OCI-LY1 (cell line): ENCODE results near the gene CAPN15.
"Not testable (repeated sequence)": the region's sequence is repeated elsewhere in the genome, so short reads cannot be mapped to it uniquely, and the experiment has no call there.

Experiments
- H2AFZ ChIP-seq: fragments of 200-600 bp; sonication (generic), shearing (Covaris generic); 2 replicates; pipeline ENCODE4 v1.6.0; 2014; ENCODE audit warnings: antibody characterized with exemption, mild to moderate bottlenecking, low read length
- H3F3A ChIP-seq: fragments of 200-600 bp; sonication (generic), shearing (Covaris generic); 2 replicates; pipeline ENCODE4 v1.6.0; 2014; ENCODE audit warnings: mild to moderate bottlenecking, antibody characterized with exemption, low read length, moderate library complexity; ENCODE audit not compliant: insufficient read depth
- H3K27ac ChIP-seq: fragments of 200-600 bp; sonication (generic); 2 replicates; pipeline ENCODE4 v1.5.1; 2014; ENCODE audit warnings: low read length, mixed run types, mild to moderate bottlenecking, low read depth; ENCODE audit not compliant: poor library complexity, severe bottlenecking
- H3K27me3 ChIP-seq: fragments of 200-600 bp; sonication (generic); 2 replicates; pipeline ENCODE4 v1.6.0; 2014; ENCODE audit warnings: antibody characterized with exemption, mild to moderate bottlenecking, low read length, moderate library complexity; ENCODE audit not compliant: insufficient read depth
- H3K36me3 ChIP-seq: fragments of 200-600 bp; sonication (generic); 2 replicates; pipeline ENCODE4 v1.6.1; 2014; ENCODE audit warnings: mild to moderate bottlenecking, antibody characterized with exemption, low read length, moderate library complexity, mixed read lengths; ENCODE audit not compliant: insufficient read depth
- H3K4me1 ChIP-seq: fragments of 200-600 bp; sonication (generic); 2 replicates; pipeline ENCODE4 v1.5.1; 2014; ENCODE audit warnings: mild to moderate bottlenecking, low read length, moderate library complexity; ENCODE audit not compliant: insufficient read depth, severe bottlenecking
- H3K4me2 ChIP-seq: fragments of 200-600 bp; sonication (generic), shearing (Covaris generic); 2 replicates; pipeline ENCODE4 v1.6.1; 2014; ENCODE audit warnings: low read length
- H3K4me3 ChIP-seq: fragments of 200-600 bp; sonication (generic); 2 replicates; pipeline ENCODE4 v1.5.1; 2014; ENCODE audit warnings: low read length, low read depth, mild to moderate bottlenecking, mixed read lengths; ENCODE audit not compliant: poor library complexity, severe bottlenecking
- H3K79me2 ChIP-seq: fragments of 200-600 bp; shearing (Covaris generic); 2 replicates; pipeline ENCODE4 v1.6.1; 2016; ENCODE audit warnings: mixed run types, low read length, mixed read lengths; ENCODE audit not compliant: insufficient read depth
- H3K9ac ChIP-seq: fragments of 200-600 bp; sonication (generic), shearing (Covaris generic); 2 replicates; pipeline ENCODE4 v1.6.1; 2014; ENCODE audit warnings: mild to moderate bottlenecking, low read length, mixed read lengths
- H3K9me2 ChIP-seq: fragments of 200-600 bp; sonication (generic), shearing (Covaris generic); 2 replicates; pipeline ENCODE4 v1.6.1; 2014; ENCODE audit warnings: low read depth, mild to moderate bottlenecking, low read length, mixed read lengths
- H3K9me3 ChIP-seq: fragments of 200-600 bp; shearing (Covaris generic); 2 replicates; pipeline ENCODE4 v1.6.1; 2014; ENCODE audit warnings: low read length, mixed read lengths
- H4K20me1 ChIP-seq: fragments of 200-600 bp; sonication (generic), shearing (Covaris generic); 2 replicates; pipeline ENCODE4 v1.6.0; 2016; ENCODE audit warnings: mild to moderate bottlenecking, low read length; ENCODE audit not compliant: insufficient read depth
- CTCF ChIP-seq: fragments of 200-600 bp; sonication (generic), shearing (Covaris generic); IDR thresholded peaks from 2 replicates; pipeline ENCODE4 v1.5.1; 2017; ENCODE audit warnings: mild to moderate bottlenecking, antibody characterized with exemption, low read length, moderate library complexity, mixed read lengths
- EZH2 ChIP-seq: fragments of 200-600 bp; sonication (generic), shearing (Covaris generic); IDR thresholded peaks from 2 replicates; pipeline ENCODE4 v1.8.0; 2017; ENCODE audit warnings: borderline replicate concordance, mixed run types, mild to moderate bottlenecking, antibody characterized with exemption, low read length, moderate library complexity, mixed read lengths

Gene CAPN15

GRCh38 chr16:596736-597060 is 69.2 kb downstream of the CAPN15 start:
- Histone ChIP-seq H2AFZ (no peak overlapping the region), H3K36me3 (peaks cover 3% of the 10 kb centered on the region; the same call in 1 of the 2 replicates), H3K9ac (no peak overlapping the region), H3F3A (no peaks in the 10 kb centered on the region), H3K27me3 (no peaks in the 10 kb centered on the region), H3K79me2 (no peaks in the 10 kb centered on the region), H3K4me3 (no peak overlapping the region), H4K20me1 (no peaks in the 10 kb centered on the region), H3K27ac (no peak overlapping the region), H3K9me3 (no peaks in the 10 kb centered on the region), H3K4me1 (peaks cover 18% of the 10 kb centered on the region), H3K9me2 (no peaks in the 10 kb centered on the region), H3K4me2 (no peak overlapping the region)
- TF ChIP-seq EZH2 (no peak), CTCF (no peak)

GRCh38 chr16:597655-598054 is 70.1 kb downstream of the CAPN15 start:
- H2AFZ ChIP-seq, H3K9me2 ChIP-seq, H3F3A ChIP-seq, H4K20me1 ChIP-seq, H3K9ac ChIP-seq, H3K27ac ChIP-seq, H3K4me2 ChIP-seq, H3K4me3 ChIP-seq, H3K9me3 ChIP-seq, H3K27me3 ChIP-seq, H3K36me3 ChIP-seq, H3K79me2 ChIP-seq: not testable (repeated sequence)
- H3K4me1 ChIP-seq = peaks cover 13% of the 10 kb centered on the region

DNA sequence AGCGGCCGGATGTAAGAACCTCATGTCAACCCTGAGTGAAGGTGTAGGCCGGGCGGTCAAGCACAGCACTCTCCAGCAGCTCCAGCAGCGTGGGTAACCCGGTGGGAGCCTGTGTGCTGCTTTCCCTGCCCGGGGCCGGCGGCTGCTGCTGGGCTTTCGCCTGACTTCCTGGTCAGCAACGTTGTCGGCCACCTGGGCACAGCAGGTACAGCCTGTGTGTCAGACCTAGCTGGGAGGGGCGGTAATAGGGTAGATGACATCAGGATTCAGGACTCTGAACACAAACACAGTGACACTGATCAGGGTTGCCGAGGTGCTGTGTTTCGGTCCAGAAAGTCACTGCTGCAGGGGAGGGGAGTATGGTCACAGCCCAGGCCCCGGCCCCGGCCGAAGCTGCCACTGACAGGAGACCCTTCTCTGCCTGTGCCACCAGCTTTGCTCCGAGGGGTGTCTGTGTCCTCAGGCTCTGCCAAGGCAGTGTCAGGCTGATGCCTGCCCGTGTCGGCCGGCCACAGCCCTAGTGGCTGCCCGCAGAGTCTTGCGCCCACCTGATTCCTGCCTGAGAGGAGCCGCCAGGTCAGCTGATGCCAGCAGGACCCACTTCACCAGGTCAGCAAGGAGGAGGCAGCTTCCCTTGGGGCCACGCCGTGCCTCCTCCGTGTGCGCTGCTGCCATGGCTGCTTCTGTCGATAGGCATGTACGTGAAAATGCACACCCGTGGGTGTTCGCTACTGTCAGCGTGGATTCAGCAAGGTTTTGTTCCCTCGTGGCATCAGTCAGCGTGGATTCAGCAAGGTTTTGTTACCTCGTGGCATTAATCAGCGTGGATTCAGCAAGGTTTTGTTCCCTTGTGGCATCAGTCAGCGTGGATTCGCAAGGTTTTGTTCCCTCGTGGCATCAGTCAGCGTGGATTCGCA is 71.6 kb downstream of the CAPN15 start:
- no peak overlapping the region for H3K27ac ChIP-seq
- H3K4me1 ChIP-seq = no peaks in the 10 kb centered on the region
- no peaks in the 10 kb centered on the region for H3K9me3 ChIP-seq
- no peaks in the 10 kb centered on the region for H4K20me1 ChIP-seq
- TF ChIP-seq CTCF (no peak), EZH2 (no peak)
- no peak overlapping the region for H3K4me2 ChIP-seq
- peaks cover 3% of the 10 kb centered on the region; the same call in 1 of the 2 replicates for H3K36me3 ChIP-seq
- no peaks in the 10 kb centered on the region for H3K79me2 ChIP-seq
- no peaks in the 10 kb centered on the region for H3K9me2 ChIP-seq
- no peak overlapping the region for H3K4me3 ChIP-seq
- H3F3A ChIP-seq = no peaks in the 10 kb centered on the region
- no peak overlapping the region for H3K9ac ChIP-seq
- no peak overlapping the region for H2AFZ ChIP-seq
- H3K27me3 ChIP-seq = no peaks in the 10 kb centered on the region

DNA sequence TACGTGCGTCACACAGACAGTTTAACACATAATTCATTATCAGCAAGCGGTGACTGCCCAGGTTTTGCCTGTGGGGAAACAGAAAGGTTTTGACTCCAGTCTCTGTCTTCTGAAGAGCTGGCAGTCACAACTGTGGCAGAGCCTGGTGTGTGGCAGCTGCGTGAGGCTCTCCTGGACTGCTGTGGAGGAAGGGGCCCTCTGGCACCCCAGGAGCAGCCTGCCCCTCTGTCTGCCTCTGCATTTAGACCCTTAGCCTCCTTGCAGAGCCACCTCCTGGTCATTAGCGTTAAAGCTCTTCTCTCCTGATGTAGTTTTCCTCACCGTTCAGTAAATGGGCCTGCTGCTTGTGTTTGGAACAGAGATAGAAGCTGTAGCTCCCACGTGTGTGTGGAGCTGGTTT is 73.3 kb downstream of the CAPN15 start:
- Histone ChIP-seq H2AFZ (no peak overlapping the region), H3K9ac (no peak overlapping the region), H3K27me3 (no peaks in the 10 kb centered on the region), H3K4me2 (no peak overlapping the region), H3K27ac (no peak overlapping the region), H3K36me3 (peaks cover 3% of the 10 kb centered on the region), H3K79me2 (no peaks in the 10 kb centered on the region), H3K9me3 (peaks cover 4% of the 10 kb centered on the region; the same call in 1 of the 2 replicates), H3F3A (no peaks in the 10 kb centered on the region), H3K4me1 (no peaks in the 10 kb centered on the region), H3K4me3 (no peak overlapping the region), H4K20me1 (no peaks in the 10 kb centered on the region), H3K9me2 (no peaks in the 10 kb centered on the region)
- TF ChIP-seq EZH2 (no peak), CTCF (peak; percentile 57)
